GM19397 (cell line): ENCODE data around the gene GSC2.

Source experiments
- ATAC-seq: cut with Tn5 transposase; IDR thresholded peaks from one replicate; pipeline ENCODE4 v1.9.1; 2021; ENCODE audit warnings: mild to moderate bottlenecking, moderate library complexity; ENCODE audit not compliant: unreplicated experiment

Gene GSC2

DNA sequence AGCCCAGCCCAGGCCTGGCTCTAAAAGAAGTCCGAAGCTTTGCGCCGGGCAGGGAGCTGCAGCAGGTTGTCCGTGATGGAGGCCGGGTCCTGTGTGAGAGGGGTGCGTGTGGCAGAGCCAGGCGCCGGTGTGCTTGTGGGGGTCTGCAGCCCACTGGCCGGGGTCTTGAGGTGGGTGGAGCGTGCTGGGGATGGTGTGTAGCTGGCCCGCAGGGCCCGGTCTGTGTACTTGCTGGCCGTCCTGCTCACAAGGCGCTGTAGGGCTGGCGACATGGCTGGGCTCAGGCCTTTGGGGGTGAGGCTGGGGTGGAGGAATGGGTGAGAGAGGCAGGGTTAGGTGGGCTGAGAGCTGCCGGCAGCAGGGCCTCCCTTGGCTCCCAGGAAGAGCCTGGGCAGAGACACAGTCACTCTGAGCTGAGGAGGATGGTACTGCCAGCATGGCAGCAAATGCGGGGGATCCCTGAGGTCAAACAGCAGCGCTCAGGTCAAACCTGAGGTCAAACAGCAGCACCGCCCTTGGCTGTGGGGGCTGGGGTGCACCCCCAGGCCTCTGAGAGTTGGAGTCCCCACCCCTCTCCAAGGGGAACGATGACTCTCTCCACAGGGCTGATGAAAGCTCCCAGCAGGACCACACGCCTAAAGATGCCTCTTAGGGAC, 15.8 kb downstream of the GSC2 start:
- ATAC-seq = no peak

DNA sequence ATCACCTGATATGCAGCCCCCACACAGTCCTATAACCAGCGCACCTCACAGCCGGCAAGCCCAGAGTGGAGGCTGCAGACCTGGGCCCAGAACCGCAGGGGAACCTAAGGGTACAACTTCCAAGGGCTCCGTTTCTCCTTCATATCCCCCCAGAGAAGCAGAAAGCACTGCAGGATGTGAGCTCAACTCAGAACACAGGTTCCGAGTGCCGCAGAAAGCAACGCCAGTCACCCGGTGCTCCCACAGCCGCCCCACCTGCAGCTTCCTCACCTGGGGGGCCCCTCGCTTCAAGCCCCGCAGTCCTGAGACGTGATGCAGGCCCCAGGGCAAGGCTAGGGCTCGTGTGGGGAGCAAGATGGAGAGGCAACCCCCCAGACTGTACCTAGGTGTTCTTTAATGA, 16.5 kb downstream of the GSC2 start:
- no peak for ATAC-seq

DNA sequence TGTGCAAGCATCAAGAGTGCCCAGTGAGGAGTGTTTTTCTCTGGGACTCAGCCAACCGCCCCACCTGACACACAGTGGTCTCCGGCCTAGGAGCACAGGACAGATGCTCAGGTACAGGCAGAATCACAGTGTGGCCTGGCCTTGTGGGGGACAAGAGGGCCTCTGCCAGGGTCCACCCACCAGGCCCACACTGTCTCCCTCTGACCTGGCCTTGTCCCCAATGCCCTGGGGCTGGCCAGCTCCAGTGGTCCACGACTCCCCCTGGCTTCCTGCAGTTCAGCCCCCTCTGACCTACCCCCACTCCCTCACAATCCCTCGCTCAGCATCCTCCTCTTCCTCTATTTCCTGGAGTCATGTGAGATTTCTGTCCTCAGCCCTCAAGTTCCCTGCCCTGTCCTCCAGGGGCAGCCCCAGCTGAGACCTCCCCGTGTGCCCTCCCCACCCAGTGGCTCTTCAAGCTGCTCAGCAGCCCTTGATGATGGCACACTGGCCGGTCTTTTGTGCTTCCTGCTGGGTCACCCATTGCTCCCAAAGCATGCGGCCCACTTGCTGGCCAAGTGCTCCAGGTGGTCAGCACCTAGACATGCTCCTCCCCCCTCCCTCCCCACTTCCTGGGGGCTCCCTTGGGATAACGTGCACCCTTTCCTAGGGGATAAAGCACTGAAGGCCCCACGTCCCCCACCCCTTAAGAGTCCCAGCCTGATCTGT, 17.2 kb downstream of the GSC2 start:
- no peak for ATAC-seq

DNA sequence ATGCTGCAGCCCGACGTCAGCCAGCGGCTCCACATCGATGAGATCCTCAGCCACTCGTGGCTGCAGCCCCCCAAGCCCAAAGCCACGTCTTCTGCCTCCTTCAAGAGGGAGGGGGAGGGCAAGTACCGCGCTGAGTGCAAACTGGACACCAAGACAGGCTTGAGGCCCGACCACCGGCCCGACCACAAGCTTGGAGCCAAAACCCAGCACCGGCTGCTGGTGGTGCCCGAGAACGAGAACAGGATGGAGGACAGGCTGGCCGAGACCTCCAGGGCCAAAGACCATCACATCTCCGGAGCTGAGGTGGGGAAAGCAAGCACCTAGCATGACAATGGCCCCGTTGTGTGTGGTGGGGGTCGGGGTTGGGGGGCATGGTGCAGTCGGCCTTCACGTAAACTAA, 17.9 kb downstream of the GSC2 start:
- no peak for ATAC-seq

DNA sequence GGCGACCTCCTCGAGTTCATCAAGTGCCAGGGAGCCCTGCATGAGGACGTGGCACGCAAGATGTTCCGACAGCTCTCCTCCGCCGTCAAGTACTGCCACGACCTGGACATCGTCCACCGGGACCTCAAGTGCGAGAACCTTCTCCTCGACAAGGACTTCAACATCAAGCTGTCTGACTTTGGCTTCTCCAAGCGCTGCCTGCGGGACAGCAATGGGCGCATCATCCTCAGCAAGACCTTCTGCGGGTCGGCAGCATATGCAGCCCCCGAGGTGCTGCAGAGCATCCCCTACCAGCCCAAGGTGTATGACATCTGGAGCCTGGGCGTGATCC, 18.4 kb downstream of the GSC2 start:
- ATAC-seq = no peak

DNA sequence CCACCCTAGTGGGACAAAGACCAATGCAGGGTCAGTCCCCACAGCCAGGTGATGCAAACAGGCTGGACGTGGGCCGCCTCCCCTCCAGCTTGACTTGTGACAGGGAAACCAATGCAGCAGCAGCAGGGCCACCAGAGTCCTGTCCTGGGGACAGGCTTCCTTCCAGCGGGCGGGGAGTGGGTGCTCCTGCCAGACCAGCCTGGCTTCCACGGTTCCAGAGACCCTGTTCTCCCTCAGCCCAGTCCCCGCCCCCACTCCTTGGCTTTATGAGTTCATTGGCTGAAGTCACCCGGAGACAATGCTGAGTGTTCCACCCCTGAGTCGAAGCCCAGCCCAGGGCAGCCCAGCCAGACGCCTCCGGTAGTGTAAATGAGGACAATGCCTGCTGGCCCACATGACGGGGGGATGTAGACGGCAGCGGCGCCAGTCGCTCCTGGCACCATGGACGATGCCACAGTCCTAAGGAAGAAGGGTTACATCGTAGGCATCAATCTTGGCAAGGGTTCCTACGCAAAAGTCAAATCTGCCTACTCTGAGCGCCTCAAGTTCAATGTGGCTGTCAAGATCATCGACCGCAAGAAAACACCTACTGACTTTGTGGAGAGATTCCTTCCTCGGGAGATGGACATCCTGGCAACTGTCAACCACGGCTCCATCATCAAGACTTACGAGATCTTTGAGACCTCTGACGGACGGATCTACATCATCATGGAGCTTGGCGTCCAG, 19.0 kb downstream of the GSC2 start, which contains the start of gene TSSK2:
Gene TSSK2 (plus strand): TSS at position 350 of the 726 bp plus-strand sequence. CDS start 92 bp downstream, at position 442.
- ATAC-seq = no peak

DNA sequence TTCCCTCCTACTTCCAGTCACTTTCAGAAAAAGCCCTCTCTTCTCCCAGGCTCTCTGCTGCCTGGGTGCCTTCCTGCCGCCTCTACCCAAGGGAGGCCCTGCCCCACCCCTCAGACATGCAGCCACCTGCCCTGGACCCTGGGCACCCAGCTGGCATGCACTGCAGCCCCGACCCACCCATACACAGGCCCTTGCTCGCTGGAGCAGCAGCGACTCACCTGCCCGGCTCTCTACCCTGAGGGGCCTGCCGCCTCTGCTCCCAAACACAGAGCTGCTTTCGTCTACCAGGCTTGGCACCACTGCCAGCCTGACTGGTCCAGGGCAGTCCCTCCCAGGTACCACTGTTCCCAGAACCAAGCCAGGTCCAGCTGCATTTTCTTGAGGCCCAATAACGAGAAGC, 20.2 kb downstream of the GSC2 start:
- ATAC-seq = no peak

DNA sequence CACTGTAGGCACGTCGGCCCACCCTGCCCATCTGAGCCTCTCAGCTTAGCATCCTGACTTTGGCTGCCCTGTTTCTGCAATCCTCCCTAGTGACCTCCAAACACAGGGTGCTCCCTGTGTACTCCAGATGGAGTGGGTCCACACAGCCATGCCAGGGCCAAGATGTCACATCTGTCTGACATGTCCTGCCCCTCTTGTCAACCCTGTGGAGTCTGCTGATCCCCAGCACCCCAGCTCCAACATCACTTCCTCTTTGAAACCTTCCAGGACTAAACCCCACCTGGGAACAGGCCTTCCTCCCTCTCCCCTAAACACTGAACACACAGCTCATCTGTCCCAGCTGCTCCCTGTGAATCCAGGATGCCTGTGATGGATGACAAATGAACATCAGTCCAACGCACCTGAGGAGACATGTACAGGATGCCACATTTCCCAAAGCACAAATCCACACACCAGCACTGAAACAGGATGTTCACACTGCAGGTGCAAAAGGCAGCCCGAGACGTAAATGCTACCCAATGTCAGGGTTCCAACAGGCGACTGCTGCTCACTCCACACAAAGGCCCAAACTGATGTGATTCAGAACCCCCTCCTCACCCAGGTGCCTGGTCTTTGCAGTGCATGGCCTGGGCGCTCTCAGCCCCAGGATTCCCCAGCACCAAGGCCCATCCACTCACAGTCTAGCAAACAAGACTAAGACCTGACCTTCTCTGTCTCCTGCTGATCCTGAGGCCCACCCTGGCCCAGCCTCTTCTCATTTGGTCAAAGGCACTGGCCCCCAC, 21.0 kb downstream of the GSC2 start:
- ATAC-seq = no peak

DNA sequence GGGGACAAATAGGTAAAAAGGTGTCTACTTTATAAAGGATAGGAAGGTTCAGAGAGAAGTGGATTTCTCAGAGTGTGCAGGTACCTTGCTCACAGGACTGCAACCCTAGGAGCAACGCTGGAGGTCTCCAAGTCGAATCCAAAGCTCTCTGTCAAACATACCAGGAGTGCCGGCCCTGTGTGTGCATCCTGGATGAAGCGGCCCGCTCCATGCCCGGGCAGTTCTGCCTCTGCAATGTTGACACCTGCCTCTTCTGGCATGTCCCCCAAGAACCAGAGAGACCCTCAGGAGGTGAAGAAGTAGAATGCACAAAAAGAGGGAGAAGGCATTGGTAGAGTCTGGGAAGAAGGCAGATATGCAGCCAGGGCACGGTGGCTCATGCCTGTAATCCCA, 22.1 kb downstream of the GSC2 start:
- ATAC-seq = no peak

DNA sequence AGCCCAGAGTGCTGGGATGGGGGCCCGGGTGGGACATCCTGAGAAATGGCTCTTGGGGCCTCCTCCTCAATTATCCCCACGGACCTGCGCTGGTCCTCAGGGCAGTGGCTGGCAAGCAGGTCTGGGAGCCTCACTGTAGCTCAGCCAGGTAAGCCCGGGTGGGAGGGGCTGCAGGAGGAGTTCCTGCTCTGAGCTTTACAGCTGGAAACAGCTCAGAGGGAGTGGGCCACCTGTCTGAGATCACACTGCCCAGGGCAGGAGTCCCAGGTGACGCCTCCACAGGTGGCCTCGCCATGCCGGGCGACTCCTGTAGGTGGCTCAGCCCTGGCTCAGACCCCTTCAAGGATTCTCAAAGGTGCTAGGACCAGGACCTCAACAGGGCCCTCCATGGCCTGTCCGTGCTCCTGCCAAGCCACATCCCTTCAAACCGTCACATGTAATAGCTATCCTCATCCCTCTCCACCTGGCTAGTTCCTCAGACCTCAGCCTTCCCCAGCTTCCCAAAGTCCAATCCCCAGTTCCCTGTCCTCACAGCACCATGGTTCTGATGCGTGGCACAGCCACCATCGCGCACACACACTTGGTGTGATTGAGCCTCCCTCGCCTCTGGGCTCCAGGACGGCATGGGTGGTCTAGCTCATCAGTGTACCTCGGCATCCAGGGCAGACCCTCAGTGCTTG, 22.6 kb downstream of the GSC2 start:
- no peak for ATAC-seq

DNA sequence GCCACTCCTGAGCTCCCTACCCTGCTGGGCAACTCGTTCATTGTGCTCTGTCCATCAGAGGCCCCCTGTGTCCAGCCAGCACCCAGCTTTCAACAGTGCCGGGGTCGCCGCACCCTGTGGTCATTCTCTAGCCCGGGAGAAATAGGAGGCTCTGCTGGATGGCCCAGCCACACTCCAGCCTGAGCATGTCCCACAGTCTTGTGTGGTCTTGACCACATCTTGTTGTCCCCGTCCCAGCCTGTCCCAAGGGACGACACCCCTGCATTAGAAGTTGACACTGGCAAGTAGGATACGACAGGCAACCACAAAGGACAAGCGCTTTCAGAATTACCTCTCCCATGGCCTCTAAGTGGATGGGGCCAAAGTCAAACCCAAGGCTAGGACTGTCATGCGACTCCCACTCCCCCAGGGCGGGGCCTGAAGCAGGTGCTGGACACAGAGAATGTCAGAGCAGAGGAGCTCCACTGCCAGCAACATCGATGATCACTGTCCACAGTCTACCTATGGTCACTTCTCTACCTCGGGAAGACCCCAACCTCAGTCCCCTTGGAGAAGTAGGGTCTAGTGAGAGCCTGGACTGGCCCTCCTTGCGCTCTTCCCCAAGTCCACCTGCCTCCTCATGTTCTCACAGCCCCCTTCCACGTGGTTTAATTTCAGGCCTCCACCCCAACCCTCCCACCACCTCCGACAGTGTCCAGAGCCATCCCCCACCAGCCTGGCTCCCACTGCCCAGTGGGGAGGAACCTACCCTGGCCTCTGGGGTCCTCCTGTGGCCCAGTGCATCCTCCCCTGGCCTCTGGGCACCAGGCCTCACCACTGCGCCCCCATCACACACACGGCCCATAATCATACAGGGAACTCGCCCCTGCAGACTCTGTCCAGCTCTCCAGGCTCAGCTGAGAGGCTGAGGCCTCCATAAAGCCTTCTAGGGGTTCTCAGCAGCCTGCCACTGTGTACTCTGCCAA, 23.5 kb downstream of the GSC2 start:
- no peak for ATAC-seq

DNA sequence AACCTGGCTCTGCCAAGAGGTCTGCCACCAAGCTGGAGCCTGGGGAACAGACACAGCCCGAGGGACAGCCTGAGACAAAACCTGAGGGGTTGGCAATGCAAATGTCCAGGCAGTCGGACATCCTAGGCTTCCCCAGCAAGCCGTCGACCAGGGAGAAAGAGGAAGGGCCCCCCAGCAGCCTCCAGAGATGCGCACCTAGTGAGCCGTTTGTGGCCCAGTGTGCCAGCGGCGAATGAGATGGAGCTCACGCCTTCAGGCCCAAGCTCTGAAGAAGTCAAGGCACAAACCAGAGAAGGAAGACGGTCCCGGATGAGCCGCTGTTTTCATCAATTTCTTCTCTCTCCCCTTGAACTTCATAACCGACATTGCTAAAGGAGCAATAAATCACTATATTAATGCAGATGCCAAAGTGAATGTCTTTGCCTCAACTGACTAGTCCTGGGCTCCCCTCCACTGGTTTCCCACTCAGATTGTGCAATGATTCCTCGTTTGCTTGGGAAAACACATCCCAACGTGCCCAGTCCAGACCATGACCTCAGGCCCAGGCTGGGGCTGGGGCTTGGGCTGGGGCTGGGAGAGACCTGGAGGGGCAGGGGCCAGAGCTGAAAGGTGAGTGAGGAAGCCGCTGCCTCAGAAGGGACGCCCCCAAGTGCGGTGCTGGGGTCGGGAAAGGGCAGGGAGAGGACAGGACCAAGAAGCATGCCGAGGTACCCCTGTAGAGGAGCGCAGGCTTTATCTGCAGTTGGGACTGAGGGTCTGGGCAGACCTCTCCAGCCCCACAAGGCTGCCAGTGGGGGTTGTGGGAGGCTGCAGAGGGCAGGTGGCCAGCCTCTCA, 24.4 kb downstream of the GSC2 start:
- ATAC-seq = no peak

DNA sequence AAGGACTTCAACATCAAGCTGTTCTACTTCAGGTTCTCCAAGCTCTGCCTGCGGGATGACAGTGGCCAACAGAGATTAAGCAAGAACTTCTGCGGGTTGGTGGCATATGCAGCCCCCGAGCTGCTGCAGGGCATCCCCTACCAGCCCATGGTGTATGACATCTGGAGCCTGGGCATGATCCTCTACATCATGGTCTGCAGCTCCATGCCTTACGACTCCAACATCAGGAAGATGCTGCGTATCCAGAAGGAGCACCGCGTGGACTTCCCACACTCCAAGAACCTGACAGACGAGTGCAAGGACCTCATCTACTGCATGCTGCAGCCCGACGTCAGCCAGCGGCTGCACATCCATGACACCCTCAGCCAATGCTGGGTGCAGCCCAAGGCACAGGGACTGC, 25.1 kb downstream of the GSC2 start:
- ATAC-seq = no peak

DNA sequence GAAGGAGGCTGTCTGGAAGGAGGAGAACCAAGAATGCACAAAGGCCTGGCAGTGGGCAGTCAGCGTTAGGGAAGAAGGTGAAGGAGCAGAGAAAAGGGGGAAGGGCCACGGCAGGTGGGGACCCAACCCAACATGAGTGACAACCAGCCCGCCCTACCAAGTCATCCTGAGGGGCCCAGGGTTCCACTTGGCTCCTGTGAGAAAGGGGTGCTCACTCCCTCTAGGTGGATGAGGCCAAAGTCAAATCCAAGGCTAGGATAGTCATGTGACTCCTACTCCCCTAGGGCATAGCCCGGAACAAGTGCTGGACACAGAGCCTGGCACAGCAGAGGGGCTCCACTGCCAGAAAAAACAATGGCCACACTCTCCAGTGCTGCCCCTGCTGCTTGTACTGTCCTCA, 25.7 kb downstream of the GSC2 start:
- ATAC-seq = no peak

DNA sequence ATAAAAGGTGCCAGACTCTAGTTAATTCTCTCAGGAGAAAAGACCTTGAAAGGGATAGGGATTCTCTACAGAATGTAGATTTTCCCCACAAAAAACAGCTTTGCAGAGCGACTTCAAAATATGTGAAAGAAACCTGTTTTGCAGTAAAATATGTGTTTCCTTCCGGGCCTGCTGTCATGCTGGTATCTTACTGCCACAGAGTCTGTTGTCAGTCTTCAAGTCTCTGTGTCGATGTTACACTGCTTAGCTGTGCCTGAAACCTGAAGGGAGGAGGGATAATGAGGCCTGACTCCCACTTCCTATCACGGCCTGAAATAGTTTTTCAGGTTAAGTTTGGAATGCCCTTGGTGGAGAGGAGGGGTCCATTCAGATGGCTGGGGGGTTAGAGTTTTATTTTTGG, 26.2 kb downstream of the GSC2 start:
- no peak for ATAC-seq

DNA sequence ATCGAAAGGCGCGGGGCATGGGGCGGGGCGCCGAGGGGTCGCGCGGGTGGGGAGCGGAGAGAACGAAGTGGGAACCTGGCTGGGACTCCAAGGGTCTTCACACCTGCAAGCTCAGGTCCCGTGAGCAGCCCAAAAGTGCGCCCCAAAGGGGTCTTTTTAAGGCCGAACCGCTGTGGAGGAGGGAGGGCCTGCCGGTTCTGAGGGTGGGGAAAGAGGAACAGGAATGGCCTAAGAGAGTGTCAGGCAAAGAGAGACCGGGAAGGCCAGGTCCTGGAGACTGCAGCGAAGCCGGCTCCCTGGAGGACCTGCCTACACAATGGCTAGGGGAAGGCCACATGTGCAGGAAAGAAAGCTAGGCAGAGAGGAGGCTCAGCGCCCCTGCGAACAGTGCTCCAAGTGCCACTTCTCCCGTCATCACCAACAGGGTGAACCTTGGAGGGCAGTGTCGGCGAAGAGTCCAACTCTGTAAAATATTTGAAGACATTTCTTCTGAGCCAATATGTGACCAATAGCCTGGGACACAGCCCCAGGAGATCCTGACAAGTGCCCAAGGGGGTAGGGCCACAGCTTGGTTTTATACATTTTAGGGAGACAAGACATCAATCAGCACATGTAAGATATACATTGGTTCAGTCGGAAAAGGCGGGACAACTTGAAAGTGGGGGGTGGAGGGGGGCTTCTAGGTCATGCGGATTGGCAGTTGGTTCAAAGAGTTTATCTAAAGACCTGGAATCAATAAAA, 27.2 kb downstream of the GSC2 start:
- ATAC-seq = no peak

DNA sequence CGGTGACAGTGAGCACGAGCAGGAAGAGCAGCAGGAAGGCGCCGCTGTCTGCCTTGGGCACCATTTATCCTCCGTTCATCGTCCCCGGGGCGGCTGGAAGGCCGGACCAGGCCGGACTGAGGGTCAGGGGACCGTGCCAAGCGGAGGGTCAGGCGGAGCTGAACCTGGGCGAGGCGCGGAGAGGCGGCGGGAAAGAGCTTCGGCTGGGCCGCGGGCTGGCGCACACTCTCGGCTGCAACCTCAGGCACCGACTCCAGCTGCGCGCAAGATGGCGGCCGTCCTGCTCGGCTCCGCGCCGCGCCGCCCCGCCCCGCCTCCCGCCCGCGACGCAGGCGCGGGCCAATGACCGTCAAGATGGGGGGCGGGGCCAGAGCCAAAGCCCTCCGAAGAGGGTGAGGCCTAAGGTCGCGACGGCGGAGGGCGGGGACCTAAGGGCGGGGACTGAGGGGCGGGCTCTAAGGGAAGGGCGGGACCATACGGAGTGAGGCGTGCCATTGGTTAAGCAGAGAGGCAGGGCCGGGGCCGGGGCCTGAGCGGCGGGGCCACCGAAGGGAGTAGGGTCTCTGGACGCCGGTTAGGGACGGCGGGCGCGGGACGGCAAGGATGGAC, 27.8 kb downstream of the GSC2 start, which contains the start of gene DGCR2:
Gene DGCR2 (minus strand): TSS at position 270 of the 609 bp plus-strand sequence. CDS start 206 bp downstream, at position 64.
- ATAC-seq = peak; percentile 88
